Measurements from ENCODE around the gene ZC3H4. TPM values are rescaled to one million over a fixed set of nuclear protein-coding genes. Genes with fewer than 3 reads are reported as not detected.

The ZC3H4 gene
- total and polyA plus RNA-seq, 2 donors (not counting 3 experiments of a cell fraction or from before 2014, with no cell fraction given): 6.2 to 63.9 TPM

DNA sequence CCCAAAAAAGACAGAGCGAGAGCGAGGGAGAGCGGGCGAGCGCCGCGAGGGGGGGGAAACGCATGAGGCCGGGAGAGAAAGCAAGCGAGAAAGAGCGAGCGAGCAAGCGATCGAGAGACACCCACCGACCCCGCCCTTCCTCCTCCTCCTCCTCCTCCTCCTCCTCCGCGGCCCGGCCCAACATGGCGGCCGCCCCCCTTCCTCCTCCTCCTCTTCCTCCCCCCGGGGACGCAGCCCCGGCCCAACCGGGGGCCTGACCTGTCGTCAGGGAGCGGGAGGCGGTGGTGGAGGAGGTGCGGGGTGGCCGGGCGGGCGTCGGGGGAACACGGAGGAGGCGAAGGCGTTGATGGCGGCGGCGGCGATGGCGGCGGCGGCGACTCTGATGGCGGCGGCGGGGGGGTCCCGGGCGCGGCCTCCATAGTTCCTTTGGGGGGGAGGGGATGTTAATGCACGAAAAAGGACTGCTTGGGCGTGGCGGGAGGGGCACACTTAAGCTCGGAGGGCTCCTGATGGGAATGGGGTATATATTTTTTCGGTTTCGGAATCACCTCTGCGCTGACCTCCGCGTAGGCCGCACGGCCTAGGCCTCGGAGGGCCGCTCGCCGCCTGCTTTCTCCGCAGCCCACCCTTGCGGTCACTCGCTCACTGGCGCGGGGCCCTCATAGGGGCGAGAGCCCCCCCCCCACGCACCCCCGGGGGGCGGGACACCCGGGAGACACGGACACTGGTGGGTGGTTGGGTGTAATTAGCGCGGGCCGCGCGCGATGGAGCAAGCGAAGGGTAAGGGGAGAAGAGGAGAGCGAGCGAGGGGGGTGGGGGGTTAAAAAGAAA is 1.2 kb downstream of the ZC3H4 start:
- Histone ChIP-seq H3K36me3 (ENCODE audit: control insufficient read depth in 2 of 2, extremely low read depth in 1 of 2, insufficient read depth in 2 of 2, low read length in 2 of 2) (no peaks in the 10 kb centered on the region), H3K4me3 (replicated peaks in 1 of 3; ENCODE audit: insufficient read depth in 1 of 3, low read depth in 1 of 3, low read length in 3 of 3) (peak overlapping the region; percentile 80 to 94 (median 93)), H3K27ac (ENCODE audit: insufficient read depth, low read depth, low read length) (peak overlapping the region; percentile 92), H3K27me3 (ENCODE audit: control insufficient read depth in 2 of 2, insufficient read depth in 2 of 2, low read length in 2 of 2) (no peaks in the 10 kb centered on the region), H3K9me1 (replicated peaks; ENCODE audit: control insufficient read depth, extremely low read depth, insufficient read depth, low read length) (no peaks in the 10 kb centered on the region), H3K9ac (replicated peaks; ENCODE audit: extremely low read depth, insufficient read depth, low read length) (peak overlapping the region; percentile 99), H4K20me1 (replicated peaks; ENCODE audit: control insufficient read depth, extremely low read depth, insufficient read depth, low read length) (no peaks in the 10 kb centered on the region), H2AFZ (ENCODE audit: low read depth, low read length) (peak overlapping the region; percentile 20), H3K4me2 (ENCODE audit: insufficient read depth, low read length) (peak overlapping the region; percentile 93), H3K9me3 (replicated peaks; ENCODE audit: control insufficient read depth, insufficient read depth, low read length) (no peaks in the 10 kb centered on the region), H3K79me2 (ENCODE audit: control insufficient read depth, insufficient read depth, low read length) (peaks cover 44% of the 10 kb centered on the region), H3K4me1 (ENCODE audit: control insufficient read depth, extremely low read depth, insufficient read depth, low read length) (peaks cover 31% of the 10 kb centered on the region)
- intact Hi-C loops (cut with micrococcal nuclease): loop anchor here (2.0 to 5.0 kb wide), 3 partner anchors 18 to 250 kb away; partner anchors contain the start of genes ARHGAP35, SAE1 and TMEM160
- TSS peak; percentile 14 for BruUV-seq (replicated peaks)
- POLR2A ChIA-PET: interaction anchor here (0.8 to 1.3 kb wide), 5 partner anchors 9 to 162 kb away, joined by 3 to 9 read pairs (median 3); partner anchors contain the start of gene SAE1
- CTCF ChIA-PET: interaction anchor here (0.8 to 2.5 kb wide), 10 partner anchors 11 to 256 kb away, joined by 3 to 26 read pairs (median 8); partner anchors contain the start of gene SAE1
- DNase-seq (ENCODE audit: low read depth, low spot score) (peak; percentile 69), FAIRE-seq (peak; percentile 77)
- dilution Hi-C loops (cut with MboI; ENCODE audit: extremely low pct_ligation_motif_present, low sequenced_read_pairs): no loop called here
- TF ChIP-seq POLR2A (IDR thresholded peaks at IDR 0.05; ENCODE audit: low read depth, low read length) (peak; percentile 77), FOS (IDR thresholded peaks at IDR 0.05; ENCODE audit: borderline replicate concordance, insufficient read depth, low read length) (no peak), CTCF (IDR thresholded peaks at IDR 0.05; ENCODE audit: extremely low read depth in 1 of 2, insufficient read depth in 1 of 2, low read depth in 1 of 2, low read length in 2 of 2) (no peak), MYC (IDR thresholded peaks at IDR 0.05; ENCODE audit: low read depth, low read length) (peak; percentile 6), GATA2 (IDR thresholded peaks at IDR 0.05; ENCODE audit: insufficient read depth, insufficient read length, low read depth, low read length) (no peak), EZH2 (IDR thresholded peaks at IDR 0.05; ENCODE audit: borderline replicate concordance, low read depth, low read length, severe bottlenecking) (no peak), POLR2AphosphoS5 (IDR thresholded peaks at IDR 0.05; ENCODE audit: insufficient read depth, low read depth, low read length) (peak; percentile 88), JUN (IDR thresholded peaks at IDR 0.05; ENCODE audit: borderline replicate concordance, insufficient read depth, insufficient read length, low read depth) (no peak)
- TF ChIP-seq, protein P1, sequence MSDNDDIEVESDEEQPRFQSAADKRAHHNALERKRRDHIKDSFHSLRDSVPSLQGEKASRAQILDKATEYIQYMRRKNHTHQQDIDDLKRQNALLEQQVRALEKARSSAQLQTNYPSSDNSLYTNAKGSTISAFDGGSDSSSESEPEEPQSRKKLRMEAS (IDR thresholded peaks at IDR 0.05; ENCODE audit: insufficient read depth, insufficient read length): no peak
